Measurements from ENCODE around the gene PKIG. TPM values are rescaled to one million over a fixed set of nuclear protein-coding genes. Genes with fewer than 3 reads are reported as not detected.

Gene PKIG
- total and polyA plus RNA-seq, 5 donors from 2014 or later, result 0.44 to 1.6 (median 1.1) TPM

DNA sequence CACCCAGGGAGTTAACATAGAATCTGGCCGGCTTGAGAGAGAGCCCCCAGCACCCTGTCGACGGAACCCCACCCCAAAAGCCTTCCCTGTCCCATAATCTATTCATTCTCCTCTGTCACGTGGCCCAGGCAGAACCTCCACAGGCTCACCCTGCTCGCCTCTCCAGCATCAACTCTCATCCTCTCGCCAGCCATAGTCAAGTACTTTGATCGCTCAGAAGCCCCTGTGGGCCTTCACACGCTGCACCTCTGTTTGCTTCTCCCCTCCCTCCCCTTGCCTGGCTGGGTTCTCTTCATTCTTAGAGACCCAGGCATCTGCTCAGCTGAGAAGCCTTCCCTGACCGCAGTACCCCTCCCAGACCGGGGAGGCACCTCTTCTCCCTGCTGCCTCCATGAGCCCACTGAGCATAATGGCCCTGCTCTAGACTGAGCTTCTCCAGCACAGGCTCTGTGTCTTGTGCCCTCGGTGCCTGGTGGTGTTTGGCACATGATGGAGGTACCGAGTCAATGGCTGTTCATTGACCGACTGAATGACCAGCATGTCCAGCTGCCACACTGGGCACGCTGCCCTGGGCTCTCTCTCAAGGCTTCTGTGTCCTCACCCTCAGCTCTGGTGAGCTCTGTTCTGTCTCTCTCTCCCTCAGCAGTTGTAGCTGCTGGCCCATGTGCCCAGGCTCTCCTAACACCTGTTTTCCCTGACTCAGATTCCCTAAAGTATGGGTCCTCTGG, 33.7 kb downstream of the PKIG start:
- Mint-ChIP-seq H3K4me1 (peaks cover 6 to 63% (median 27%) of the 10 kb centered on the region in 4 donors), H3K36me3 (peaks cover 22% of the 10 kb centered on the region), H3K27ac (peak overlapping the region; percentile 85 to 91 (median 89)), H3K9me3 (no peaks in the 10 kb centered on the region), H3K27me3 (no peaks in the 10 kb centered on the region), H3K4me3 (peak overlapping the region in 1 of 4 donors; percentile 46)
- Histone ChIP-seq H3K36me3 (ENCODE audit: control insufficient read depth, insufficient read depth, low read length) (peaks cover 15% of the 10 kb centered on the region), H3K4me1 (ENCODE audit: control insufficient read depth, insufficient read depth, low read length, poor library complexity, severe bottlenecking) (peaks cover 33% of the 10 kb centered on the region), H3K9me3 (ENCODE audit: control insufficient read depth in 2 of 2, low read length in 2 of 2) (no peaks in the 10 kb centered on the region), H3K27me3 (ENCODE audit: control insufficient read depth, insufficient read depth, low read length) (no peaks in the 10 kb centered on the region), H3K27ac (ENCODE audit: insufficient read depth, low read length, poor library complexity, severe bottlenecking) (no peak overlapping the region), H3K4me3 (ENCODE audit: low read depth, low read length) (no peak overlapping the region)
- ATAC-seq (ENCODE audit: low read depth in 2 of 2) (no peak), DNase-seq (no peak)

DNA sequence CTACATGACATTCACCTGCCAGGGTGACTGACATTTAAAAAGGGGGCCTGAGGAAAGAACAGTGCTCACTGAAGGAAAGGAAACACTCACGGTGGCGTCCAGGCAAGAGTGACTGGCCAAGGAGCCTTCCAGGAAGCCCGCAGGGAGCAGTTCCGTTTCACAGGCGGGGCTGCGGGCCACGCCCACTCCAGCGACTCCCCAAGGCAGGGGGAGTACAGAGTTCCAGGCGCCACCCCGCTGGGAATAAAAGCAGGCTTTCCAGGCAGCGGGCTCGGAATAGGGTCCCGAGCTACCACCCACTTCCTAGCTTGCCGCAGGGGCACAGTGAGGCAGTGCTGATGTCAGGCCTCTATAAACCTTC, 34.2 kb downstream of the PKIG start:
- Histone ChIP-seq H3K36me3 (ENCODE audit: control insufficient read depth, insufficient read depth, low read length) (peaks cover 20% of the 10 kb centered on the region), H3K9me3 (ENCODE audit: control insufficient read depth in 2 of 2, low read length in 2 of 2) (no peaks in the 10 kb centered on the region), H3K27ac (ENCODE audit: insufficient read depth, low read length, poor library complexity, severe bottlenecking) (no peak overlapping the region), H3K27me3 (ENCODE audit: control insufficient read depth, insufficient read depth, low read length) (no peaks in the 10 kb centered on the region), H3K4me3 (ENCODE audit: low read depth, low read length) (no peak overlapping the region), H3K4me1 (ENCODE audit: control insufficient read depth, insufficient read depth, low read length, poor library complexity, severe bottlenecking) (peaks cover 32% of the 10 kb centered on the region)
- Mint-ChIP-seq H3K27me3 (no peaks in the 10 kb centered on the region), H3K9me3 (no peaks in the 10 kb centered on the region), H3K4me1 (peaks cover 6 to 59% (median 27%) of the 10 kb centered on the region in 4 donors), H3K4me3 (no peak overlapping the region), H3K36me3 (peaks cover 27% of the 10 kb centered on the region), H3K27ac (peak overlapping the region; percentile 20 to 91 (median 89))
- DNase-seq (no peak), ATAC-seq (ENCODE audit: low read depth in 2 of 2) (no peak)

DNA sequence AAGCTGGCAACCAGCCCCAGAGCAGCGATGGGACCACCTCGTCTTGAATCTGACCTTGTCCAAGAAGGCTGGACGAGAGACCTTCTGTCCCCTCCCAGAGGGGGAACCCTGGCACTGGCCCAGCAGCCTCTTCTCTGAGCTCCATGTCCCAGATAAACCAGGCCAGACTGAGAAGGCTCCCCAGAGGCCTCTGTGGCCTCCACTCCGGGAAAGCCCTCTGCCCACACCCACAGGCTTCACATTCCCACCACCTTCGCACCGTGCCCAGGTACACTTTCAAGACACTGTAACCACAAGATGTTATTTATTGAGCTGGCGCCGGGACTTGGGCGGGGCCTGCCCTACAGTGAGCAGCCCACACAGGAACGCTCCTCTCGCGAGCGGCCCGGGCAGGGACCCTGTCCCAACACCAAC, 35.9 kb downstream of the PKIG start:
- H3K27ac Mint-ChIP-seq, result peak overlapping the region; percentile 92 to 95 (median 95)
- H3K27ac ChIP-seq (ENCODE audit: insufficient read depth, low read length, poor library complexity, severe bottlenecking), result peak overlapping the region; percentile 41
- H3K9me3 Mint-ChIP-seq, result peaks cover 0 to 1% (median 0%) of the 10 kb centered on the region in 7 donors
- DNase-seq, result peak; percentile 4 to 42 (median 20)
- peaks cover 36% of the 10 kb centered on the region for H3K36me3 ChIP-seq (ENCODE audit: control insufficient read depth, insufficient read depth, low read length)
- H3K4me1 Mint-ChIP-seq, result peaks cover 6 to 55% (median 27%) of the 10 kb centered on the region in 4 donors
- peak overlapping the region; percentile 37 for H3K4me3 ChIP-seq (ENCODE audit: low read depth, low read length)
- H3K9me3 ChIP-seq (ENCODE audit: control insufficient read depth in 2 of 2, low read length in 2 of 2), result no peaks in the 10 kb centered on the region
- peak overlapping the region in 3 of 4 donors; percentile 44 to 71 (median 53) for H3K4me3 Mint-ChIP-seq
- H3K36me3 Mint-ChIP-seq, result peaks cover 42% of the 10 kb centered on the region
- ATAC-seq (ENCODE audit: low read depth in 2 of 2), result peak; percentile 54 to 77
- H3K27me3 Mint-ChIP-seq, result no peaks in the 10 kb centered on the region
- H3K27me3 ChIP-seq (ENCODE audit: control insufficient read depth, insufficient read depth, low read length), result no peaks in the 10 kb centered on the region
- H3K4me1 ChIP-seq (ENCODE audit: control insufficient read depth, insufficient read depth, low read length, poor library complexity, severe bottlenecking), result peaks cover 32% of the 10 kb centered on the region

DNA sequence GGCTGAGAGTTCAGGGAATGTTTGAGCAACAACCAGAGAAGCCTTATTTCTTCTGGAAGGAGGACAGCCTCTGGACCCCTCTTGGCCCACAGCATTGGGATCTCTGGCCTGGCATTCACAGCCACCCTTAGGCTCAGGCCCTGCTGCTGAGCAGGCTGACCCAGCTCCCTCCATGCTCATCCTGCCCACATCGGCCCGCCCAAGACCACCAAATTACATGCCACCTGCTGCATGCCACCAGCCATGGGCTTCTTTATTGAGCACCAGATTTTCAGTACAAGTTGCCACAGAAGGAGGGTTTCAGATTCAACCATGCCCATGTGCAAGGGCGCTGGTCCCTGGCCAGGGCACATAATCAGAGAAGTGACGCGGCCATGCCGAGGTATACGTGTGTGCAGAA, 36.9 kb downstream of the PKIG start:
- no peak overlapping the region for H3K4me3 ChIP-seq (ENCODE audit: low read depth, low read length)
- peaks cover 32% of the 10 kb centered on the region for H3K4me1 ChIP-seq (ENCODE audit: control insufficient read depth, insufficient read depth, low read length, poor library complexity, severe bottlenecking)
- no peaks in the 10 kb centered on the region for H3K27me3 Mint-ChIP-seq
- H3K4me1 Mint-ChIP-seq, result peaks cover 6 to 50% (median 26%) of the 10 kb centered on the region in 4 donors
- peaks cover 43% of the 10 kb centered on the region for H3K36me3 Mint-ChIP-seq
- H3K27me3 ChIP-seq (ENCODE audit: control insufficient read depth, insufficient read depth, low read length), result no peaks in the 10 kb centered on the region
- H3K27ac ChIP-seq (ENCODE audit: insufficient read depth, low read length, poor library complexity, severe bottlenecking), result no peak overlapping the region
- H3K36me3 ChIP-seq (ENCODE audit: control insufficient read depth, insufficient read depth, low read length), result peaks cover 41% of the 10 kb centered on the region
- H3K9me3 Mint-ChIP-seq, result peaks cover 0 to 1% (median 0%) of the 10 kb centered on the region in 7 donors
- no peak overlapping the region for H3K4me3 Mint-ChIP-seq
- peak overlapping the region; percentile 7 to 95 (median 94) for H3K27ac Mint-ChIP-seq
- H3K9me3 ChIP-seq (ENCODE audit: control insufficient read depth in 2 of 2, low read length in 2 of 2), result no peaks in the 10 kb centered on the region
- no peak for ATAC-seq (ENCODE audit: low read depth in 2 of 2)
- DNase-seq, result no peak

DNA sequence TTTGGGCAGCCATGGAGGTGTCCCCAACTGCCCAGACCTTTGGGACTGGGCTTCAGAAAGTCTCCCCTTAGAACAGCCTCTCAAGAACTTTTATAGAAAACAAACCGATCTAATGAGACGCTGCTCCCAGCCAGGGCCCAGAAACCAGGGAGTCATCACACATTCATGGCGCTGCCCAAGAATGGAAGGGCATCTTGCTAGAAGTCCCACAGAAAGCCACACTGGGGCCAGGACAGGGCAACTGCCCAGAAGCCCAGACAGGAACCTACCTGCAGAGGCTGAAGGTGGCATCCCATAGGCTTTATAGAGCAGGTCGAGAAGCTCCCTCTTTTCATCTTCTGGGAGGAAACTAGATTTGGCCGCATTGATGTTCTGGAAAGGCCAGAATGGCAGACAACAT, 37.7 kb downstream of the PKIG start:
- no peak overlapping the region for H3K4me3 ChIP-seq (ENCODE audit: low read depth, low read length)
- no peaks in the 10 kb centered on the region for H3K27me3 ChIP-seq (ENCODE audit: control insufficient read depth, insufficient read depth, low read length)
- Mint-ChIP-seq H3K27me3 (no peaks in the 10 kb centered on the region), H3K9me3 (peaks cover 0 to 1% (median 0%) of the 10 kb centered on the region in 7 donors), H3K4me3 (no peak overlapping the region), H3K27ac (peak overlapping the region in 2 of 3 donors; percentile 78 to 95), H3K4me1 (peaks cover 6 to 44% (median 23%) of the 10 kb centered on the region in 4 donors), H3K36me3 (peaks cover 48% of the 10 kb centered on the region)
- DNase-seq (no peak), ATAC-seq (ENCODE audit: low read depth in 2 of 2) (no peak)
- peaks cover 46% of the 10 kb centered on the region for H3K36me3 ChIP-seq (ENCODE audit: control insufficient read depth, insufficient read depth, low read length)
- no peak overlapping the region for H3K27ac ChIP-seq (ENCODE audit: insufficient read depth, low read length, poor library complexity, severe bottlenecking)
- H3K9me3 ChIP-seq (ENCODE audit: control insufficient read depth in 2 of 2, low read length in 2 of 2), result no peaks in the 10 kb centered on the region
- peaks cover 26% of the 10 kb centered on the region for H3K4me1 ChIP-seq (ENCODE audit: control insufficient read depth, insufficient read depth, low read length, poor library complexity, severe bottlenecking)

DNA sequence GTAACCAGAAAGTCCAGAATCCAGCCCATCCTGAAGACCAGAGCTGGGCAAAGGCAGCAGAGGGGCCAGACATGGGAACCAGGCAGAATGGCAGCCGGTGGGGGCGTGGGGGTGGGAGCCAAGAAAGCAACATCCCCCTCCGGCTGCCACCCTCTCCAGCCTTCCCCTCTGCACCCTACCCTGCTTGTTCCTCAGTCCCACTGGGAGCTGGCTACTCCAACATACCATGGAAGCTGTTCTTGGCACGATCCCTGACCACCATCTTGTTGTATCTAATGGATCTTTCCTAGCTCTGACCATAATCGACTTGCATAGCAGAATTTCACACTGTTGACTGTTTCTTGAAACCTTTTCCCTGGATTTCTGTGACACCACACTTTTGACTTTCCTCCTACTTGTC, 38.9 kb downstream of the PKIG start:
- peaks cover 50% of the 10 kb centered on the region for H3K36me3 Mint-ChIP-seq
- no peaks in the 10 kb centered on the region for H3K9me3 ChIP-seq (ENCODE audit: control insufficient read depth in 2 of 2, low read length in 2 of 2)
- ATAC-seq (ENCODE audit: low read depth in 2 of 2) (no peak), DNase-seq (no peak)
- H3K27ac ChIP-seq (ENCODE audit: insufficient read depth, low read length, poor library complexity, severe bottlenecking), result no peak overlapping the region
- H3K27ac Mint-ChIP-seq, result peak overlapping the region in 2 of 3 donors; percentile 52 to 80
- H3K27me3 ChIP-seq (ENCODE audit: control insufficient read depth, insufficient read depth, low read length), result no peaks in the 10 kb centered on the region
- H3K4me1 Mint-ChIP-seq, result peaks cover 6 to 31% (median 14%) of the 10 kb centered on the region in 4 donors
- H3K36me3 ChIP-seq (ENCODE audit: control insufficient read depth, insufficient read depth, low read length), result peaks cover 49% of the 10 kb centered on the region
- no peak overlapping the region for H3K4me3 Mint-ChIP-seq
- peaks cover 0 to 1% (median 0%) of the 10 kb centered on the region in 7 donors for H3K9me3 Mint-ChIP-seq
- peaks cover 18% of the 10 kb centered on the region for H3K4me1 ChIP-seq (ENCODE audit: control insufficient read depth, insufficient read depth, low read length, poor library complexity, severe bottlenecking)
- no peaks in the 10 kb centered on the region for H3K27me3 Mint-ChIP-seq
- H3K4me3 ChIP-seq (ENCODE audit: low read depth, low read length), result no peak overlapping the region

DNA sequence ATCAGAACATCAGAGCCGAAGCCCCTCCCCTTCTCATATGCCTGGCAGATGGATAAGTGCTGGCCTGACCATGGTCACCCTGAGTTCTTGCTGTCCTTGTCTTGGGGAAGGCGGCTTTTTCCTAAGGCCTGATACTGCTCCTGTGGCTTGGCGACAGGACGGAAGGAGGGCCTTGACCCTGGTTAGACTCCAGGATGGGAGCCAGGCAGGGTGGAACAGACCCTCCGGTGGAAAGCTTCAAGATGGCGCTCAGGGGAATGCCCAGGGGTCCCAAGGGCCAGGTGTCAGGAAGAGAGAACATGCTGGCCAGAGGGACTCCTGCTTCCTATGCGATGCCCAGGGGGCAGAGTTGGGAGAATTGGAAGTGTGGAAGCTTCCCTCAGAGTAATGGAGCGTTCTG, 39.6 kb downstream of the PKIG start:
- Histone ChIP-seq H3K27ac (ENCODE audit: insufficient read depth, low read length, poor library complexity, severe bottlenecking) (no peak overlapping the region), H3K4me1 (ENCODE audit: control insufficient read depth, insufficient read depth, low read length, poor library complexity, severe bottlenecking) (peaks cover 18% of the 10 kb centered on the region), H3K36me3 (ENCODE audit: control insufficient read depth, insufficient read depth, low read length) (peaks cover 51% of the 10 kb centered on the region), H3K27me3 (ENCODE audit: control insufficient read depth, insufficient read depth, low read length) (no peaks in the 10 kb centered on the region), H3K4me3 (ENCODE audit: low read depth, low read length) (no peak overlapping the region), H3K9me3 (ENCODE audit: control insufficient read depth in 2 of 2, low read length in 2 of 2) (no peaks in the 10 kb centered on the region)
- peaks cover 56% of the 10 kb centered on the region for H3K36me3 Mint-ChIP-seq
- H3K4me3 Mint-ChIP-seq, result no peak overlapping the region
- peak overlapping the region in 1 of 3 donors; percentile 80 for H3K27ac Mint-ChIP-seq
- peaks cover 0 to 1% (median 0%) of the 10 kb centered on the region in 7 donors for H3K9me3 Mint-ChIP-seq
- H3K27me3 Mint-ChIP-seq, result no peaks in the 10 kb centered on the region
- ATAC-seq (ENCODE audit: low read depth in 2 of 2), result no peak
- DNase-seq, result no peak
- H3K4me1 Mint-ChIP-seq, result peaks cover 6 to 30% (median 13%) of the 10 kb centered on the region in 4 donors
